NCI-H748 (cell line): Measurements from ENCODE around the gene FRAS1.
"Not testable (repeated sequence)": the region's sequence is repeated elsewhere in the genome, so short reads cannot be mapped to it uniquely, and the experiment has no call there.

Experiments
- DNase-seq: peaks from one replicate; lab custom pipeline; 2025; ENCODE audit not compliant: unreplicated experiment; lab: John Stamatoyannopoulos, UW

The FRAS1 gene

DNA sequence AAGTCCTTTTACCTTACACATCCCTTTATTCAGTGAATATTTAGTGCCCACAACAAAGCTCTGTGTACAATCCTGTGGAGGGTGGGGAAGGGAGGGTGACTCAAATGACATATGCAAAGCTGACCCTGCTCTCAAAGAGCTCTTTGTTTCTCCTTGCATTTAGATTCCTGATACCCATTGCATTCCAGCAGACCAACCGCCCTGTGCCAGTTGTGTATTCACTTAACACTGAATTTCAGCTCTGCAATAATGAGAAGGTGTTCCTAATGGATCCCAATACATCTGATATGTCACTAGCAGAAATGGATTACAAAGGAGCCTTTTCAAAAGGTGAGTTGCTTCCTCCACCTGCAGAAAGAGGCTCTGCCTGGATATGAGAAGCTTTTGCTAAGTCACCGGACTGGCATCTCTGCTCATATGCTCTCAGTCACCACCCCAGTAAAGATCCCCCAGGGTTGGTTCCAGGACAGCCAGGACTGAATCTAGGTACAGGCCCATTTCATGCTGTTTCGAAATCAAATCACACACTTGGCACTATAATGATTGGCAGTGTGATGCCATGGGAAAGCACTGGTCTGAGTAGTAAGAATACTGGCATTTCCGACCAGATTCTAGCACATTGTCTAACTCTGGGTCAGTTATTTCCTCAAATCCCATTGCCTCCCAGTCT lies 477.3 kb downstream of the FRAS1 start:
- DNase-seq, result no peak

DNA sequence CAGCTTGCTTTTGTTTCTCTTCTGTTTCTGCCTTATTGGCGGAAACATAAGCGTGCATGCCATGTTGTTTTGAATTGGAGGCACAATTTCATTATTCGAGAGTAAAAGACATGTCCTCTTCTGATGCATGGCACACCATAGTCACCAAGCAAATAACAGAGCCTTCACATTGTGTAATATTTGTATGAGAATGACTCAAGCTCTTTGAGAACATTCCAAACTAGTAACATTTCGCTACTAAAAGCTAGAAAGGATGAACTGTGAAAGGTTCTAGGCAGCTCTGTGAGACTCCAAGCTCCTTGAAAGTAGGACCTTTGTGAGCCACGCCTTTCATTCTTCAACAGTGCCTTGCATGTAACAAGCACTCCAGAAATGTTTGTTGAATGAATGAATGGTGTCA lies 485.2 kb downstream of the FRAS1 start:
- DNase-seq, result no peak

DNA sequence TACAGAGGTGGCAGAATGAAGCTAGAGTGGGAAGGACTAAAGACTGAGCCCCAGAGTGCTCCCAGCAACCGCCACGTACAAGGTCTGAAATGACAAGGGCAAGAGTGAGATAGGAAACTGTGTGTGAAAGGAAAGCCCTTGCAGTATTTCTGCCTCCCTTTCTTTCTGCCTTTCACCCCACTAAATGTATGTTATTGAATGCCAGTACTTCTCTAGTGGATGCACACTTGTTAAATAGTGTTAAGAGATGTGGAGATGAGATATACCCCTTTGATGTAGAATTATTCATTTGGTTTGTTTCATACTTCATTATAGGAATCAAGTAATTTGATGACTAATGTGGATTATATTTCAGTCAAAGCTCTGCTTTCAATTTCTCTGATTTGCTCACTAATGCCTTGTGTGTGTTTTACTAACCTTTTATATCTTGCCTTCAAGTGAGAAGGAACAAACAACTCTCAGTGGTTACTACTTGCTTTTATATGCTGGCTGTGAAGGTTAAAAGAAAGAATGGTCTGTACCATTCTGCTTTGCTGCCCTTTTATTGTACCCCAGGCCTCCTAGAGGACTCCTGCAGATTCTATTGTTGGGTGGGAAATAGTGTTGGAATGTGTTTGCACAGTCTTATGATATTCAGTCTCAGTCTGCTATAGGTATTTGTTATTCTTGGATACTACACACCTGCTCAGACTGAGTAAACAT lies 486.5 kb downstream of the FRAS1 start:
- no peak for DNase-seq

DNA sequence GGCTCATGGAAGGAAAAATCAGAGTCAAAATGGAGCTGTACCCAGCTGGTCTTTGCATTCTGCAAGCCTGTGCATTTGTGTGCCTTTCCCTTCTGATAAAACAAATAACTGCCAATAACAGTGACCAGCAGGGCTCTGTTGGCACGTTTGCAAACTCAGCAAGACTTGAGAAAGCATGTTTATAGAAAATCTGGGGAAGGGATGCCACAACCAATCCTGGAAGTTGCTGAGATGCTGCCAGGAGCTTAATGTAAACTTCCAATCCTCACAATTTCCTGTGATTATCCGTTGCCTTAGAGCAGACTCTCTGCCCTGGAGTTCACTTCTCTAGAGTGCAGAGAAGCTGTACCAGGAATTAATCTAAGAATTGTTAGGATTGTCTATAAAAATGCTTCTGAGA lies 487.6 kb downstream of the FRAS1 start:
- DNase-seq, result no peak

DNA sequence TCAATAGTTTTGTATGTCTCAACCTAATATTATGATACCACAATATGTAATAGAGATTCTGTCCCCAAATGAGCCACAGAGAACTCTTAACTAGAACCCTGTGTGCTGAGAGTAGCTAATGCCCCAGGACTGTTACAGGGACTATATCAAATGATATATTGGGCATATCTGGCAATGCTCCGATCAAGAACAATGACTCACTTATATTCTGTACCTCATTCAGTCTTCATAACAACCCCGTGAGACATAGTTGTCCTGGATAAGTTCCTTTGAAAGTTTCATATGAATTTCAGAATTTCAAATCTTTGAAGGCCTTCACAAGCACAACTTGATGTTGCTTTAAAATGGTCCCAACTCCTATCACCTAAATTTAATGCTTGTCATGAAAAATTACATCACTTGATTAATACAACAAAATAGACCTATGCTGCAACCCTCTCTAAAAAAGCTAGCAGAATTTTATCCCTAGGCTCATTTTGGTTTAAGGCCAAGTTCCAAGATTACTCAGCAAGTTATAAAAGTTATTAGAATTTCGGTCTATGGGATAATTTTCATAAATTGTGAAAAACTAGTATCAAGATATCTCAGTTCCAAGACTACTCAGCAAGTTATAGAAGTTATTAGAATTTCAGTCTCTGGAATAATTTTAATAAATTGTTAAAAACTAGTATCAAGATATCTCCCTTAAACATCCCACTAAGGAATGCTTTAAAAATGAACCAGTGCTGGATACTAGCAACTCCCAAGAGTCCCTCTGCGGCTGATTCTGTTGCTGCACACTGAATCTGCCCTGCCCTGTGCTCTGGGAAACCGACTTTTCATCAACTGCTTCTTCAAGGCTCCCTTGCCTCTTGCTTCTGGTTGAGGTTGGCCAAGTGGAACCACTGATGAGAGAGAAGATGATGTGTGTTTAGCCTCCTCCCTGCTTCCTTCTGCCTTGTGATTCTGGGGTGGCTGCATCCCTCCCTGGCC lies 488.4 kb downstream of the FRAS1 start:
- DNase-seq, result no peak

DNA sequence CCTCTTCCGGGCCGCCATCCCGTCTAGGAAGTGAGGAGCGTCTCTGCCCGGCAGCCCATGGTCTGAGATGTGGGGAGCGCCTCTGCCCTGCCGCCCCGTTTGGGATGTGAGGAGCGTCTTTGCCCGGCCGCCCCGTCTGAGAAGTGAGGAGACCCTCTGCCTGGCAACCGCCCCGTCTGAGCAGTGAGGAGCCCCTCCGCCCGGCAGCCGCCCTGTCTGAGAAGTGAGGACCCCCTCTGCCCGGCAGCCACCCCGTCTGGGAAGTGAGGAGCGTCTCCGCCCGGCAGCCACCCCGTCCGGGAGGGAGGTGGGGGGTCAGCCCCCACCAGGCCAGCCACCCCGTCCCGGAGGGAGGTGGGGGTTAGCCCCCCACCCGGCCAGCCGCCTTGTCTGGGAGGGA lies 490.8 kb downstream of the FRAS1 start:
- not testable (repeated sequence) for DNase-seq

DNA sequence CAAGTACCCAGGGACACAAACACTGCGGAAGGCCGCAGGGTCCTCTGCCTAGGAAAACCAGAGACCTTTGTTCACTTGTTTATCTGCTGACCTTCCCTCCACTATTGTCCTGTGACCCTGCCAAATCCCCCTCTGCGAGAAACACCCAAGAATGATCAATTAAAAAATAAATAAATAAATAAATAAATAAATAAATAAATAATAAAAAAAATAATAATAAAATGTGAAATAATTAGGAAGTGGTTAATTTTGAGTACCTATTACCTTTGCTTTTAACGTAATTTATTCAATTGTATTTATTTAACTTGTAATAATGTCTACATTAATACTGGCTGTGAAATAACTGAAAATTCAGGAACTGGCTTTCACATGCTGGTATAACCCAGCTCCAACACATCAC lies 491.8 kb downstream of the FRAS1 start:
- DNase-seq, result not testable (repeated sequence)

DNA sequence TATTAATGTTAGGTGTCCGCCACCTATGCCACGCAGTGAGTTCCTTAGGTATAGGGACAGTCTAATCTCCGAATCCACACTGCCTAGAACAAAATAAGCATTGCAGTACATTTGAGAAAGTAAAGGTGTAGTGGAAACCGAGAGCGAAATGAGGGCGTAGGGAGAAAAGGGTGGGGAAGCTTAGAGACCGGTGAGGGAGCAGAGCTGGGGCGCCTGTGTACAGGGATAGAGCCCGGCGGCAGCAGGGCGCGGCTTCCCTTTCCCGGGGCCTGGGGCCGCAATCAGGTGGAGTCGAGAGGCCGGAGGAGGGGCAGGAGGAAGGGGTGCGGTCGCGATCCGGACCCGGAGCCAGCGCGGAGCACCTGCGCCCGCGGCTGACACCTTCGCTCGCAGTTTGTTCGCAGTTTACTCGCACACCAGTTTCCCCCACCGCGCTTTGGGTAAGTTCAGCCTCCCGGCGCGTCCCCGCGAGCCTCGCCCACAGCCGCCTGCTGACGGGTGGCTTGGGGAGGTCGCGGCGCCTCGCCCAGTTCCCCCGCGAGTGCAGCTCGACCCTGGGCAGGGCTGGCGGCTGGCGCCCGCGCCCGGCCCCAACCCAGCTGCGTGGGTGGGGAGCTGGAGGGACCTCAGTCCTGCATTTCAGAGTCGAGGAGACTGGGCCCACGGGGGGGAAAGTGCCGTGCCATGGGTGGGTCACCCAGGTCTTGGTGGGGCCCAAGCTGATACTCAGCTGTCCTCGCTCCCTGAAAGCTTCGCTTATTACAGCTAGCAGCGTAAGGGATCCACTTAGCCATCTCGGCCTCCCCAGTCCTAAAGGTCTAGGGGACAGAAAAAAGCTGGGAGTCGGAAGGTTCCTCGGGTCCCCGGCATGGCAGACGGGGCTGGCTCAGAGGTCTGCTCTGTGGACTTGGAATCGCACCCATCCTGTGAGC lies 494.6 kb downstream of the FRAS1 start, which contains the start of gene ANXA3:
ANXA3 (plus strand) TSS at position 351 of the 932 bp plus-strand sequence. CDS start 2,704 bp downstream, outside the sequence.
- peak; percentile 72 for DNase-seq

DNA sequence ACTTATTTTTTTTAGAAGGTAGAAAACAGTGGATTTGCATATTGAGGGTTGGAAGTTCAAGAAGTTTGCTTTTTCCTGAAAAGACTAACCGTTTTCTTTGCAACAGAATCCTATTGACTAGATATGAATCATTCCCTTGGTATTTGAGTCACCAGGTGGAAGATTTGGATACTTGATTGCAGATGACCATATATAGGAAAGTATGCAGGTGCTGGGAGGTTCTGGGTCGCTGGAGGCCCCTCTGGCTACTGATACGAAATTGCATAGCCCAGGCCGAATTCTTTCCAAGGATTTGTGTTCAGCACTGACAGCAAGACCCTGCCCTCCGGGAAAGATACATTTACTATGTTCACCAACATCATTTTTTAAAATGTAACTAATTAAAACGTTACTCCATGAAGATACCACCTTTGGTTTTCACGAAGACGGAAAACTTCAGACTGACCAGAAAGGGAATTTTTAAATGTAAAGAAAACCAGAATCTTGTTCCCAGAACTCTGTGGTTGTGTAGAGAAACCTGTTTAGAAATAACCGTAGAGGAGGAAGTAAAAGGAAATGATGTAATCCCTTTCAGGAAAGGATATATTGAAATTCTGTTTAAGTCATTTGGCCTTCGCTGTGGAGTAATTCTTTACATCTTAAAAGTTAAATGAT lies 495.4 kb downstream of the FRAS1 start:
- no peak for DNase-seq

DNA sequence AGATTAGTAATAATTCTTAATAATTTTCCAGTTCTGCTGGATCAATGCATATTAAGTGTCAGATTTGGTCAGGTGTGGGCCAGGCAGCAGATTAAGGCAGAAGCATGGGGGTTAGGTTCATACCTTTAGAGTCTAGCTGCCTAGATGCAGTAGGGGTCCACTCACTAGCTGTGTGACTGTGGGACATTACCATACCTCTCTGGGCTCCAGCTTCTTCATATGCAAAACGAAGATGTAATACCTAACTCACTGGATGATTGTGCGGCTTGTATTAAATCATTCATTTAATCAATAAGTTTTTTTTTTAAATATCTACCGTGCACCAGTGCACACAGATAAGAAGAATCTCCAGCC lies 495.9 kb downstream of the FRAS1 start:
- no peak for DNase-seq

DNA sequence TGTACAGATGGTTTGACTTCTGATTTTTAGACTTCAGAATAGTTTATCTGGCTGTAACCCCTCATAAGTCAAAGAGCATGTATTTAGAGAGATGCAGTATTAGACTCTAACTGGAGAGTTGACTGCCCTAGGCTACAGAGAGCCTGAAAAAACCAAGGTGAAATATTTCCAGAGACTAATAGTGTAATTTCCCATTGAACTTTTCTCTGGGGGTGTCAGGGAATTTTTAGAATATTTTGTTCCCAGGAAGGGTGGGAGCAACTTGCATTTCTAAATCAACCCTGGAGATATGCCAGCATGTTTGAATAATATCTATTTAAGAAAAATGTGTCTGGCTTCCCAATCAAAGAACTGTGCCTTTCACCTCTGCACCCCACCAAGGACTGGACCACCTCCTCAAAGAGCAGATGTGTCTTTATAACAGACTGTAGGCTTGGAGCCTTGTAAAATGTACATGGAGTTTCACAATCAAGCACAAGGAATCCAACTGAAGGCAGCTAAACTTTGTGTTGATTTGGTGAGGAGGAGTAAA lies 496.5 kb downstream of the FRAS1 start:
- DNase-seq, result no peak

DNA sequence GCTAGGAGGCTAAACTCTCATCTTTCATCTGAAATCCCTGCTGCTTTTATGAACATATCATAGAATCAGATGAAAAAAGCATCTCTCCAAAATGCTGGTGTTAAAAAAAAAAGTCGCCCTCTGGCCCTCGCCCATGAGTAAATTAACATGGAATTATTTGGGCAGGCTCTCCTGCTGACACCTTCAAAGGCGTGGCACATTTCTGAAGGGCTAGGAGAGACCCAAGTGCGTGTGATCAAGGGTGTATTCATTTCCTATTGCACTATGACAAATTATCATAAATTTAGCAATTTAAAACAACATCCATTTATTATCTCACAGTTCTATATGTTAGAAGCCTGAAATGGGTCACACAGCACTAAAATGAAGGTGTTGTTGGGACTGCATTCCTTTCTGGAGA lies 499.5 kb downstream of the FRAS1 start:
- DNase-seq, result no peak

DNA sequence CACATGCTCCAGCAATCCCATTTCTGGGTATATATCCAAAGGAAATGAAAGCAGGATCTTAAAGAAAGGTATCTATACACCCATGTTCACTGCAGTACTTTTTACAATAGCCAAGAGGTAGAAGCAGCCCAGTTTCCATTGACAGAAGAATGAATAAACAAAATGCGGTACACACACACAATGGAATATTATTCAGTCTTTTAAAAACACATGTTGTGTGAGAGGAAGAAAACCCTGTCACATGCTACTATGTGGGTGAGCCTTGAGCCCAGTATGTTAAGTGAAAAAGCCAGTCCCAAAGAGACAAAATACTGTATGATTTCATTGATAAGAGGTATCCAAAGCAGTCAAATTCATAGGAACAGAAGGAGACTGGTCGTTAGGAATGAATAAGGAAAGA lies 500.7 kb downstream of the FRAS1 start:
- DNase-seq, result no peak

DNA sequence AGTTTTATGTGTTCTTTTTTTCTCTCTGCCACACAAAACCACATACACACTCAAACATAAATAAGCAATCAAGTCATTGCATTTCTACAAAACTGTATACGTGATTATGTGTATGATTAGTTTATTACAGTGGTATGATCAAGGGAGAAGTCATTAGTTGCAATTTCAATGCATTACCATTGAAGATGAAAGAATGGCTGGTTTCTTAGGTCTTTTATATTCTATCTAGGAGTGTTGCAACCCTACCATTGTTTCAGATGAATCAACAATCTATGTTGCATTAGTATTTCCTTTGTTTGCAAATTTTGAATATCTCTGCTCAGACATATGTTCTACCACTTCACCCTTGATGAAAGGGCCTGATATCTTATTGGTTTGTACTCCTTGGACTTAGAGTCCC lies 501.3 kb downstream of the FRAS1 start:
- no peak for DNase-seq

DNA sequence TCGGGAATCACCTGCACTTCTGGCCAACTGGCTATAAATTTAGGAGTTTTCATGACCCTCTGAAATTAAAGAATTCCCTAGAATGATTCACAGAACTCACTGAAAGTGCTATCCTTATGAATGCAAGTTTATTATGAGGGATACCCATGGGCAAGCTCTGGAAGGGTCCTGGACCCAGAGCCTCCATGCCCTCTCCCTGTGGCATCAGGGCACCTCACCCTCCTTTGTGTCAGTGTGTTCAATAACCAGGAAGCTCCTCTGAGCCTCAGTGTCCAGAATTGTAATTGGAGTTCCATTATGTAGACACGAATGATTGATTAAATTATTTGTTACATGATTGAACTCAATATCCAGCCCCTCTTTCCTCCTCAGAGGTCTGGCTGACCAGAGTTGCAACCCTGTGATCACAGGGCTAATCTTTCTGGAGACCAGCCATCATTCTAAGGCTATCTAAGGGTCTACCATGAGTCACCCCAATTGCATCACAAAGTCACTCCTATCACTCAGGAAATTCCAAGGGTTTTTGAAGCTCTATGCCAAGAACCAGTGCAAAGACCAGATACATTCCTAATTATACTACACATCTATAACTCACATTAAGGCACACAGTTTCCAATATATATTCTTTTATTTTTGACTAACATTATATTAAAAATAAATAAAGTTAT lies 503.3 kb downstream of the FRAS1 start:
- no peak for DNase-seq

DNA sequence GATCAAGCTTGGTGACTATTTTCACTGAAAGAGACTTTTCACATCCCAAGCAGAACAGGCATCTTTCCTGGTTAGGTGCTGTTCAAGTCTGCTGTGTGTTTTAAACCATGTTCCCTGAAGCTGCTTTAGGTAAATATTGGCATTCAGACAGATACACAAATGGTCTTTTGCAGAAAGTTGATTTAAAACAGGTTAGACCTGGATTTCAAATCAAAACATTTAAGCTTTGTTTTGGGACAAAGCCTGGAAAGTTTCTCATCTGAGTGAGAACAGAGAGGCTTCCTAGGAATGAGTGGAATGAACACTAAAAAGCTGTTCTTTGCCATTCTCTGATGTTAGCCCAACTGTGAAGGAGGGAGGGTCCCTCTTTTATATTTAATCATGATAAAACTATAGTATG lies 504.6 kb downstream of the FRAS1 start:
- DNase-seq, result no peak

DNA sequence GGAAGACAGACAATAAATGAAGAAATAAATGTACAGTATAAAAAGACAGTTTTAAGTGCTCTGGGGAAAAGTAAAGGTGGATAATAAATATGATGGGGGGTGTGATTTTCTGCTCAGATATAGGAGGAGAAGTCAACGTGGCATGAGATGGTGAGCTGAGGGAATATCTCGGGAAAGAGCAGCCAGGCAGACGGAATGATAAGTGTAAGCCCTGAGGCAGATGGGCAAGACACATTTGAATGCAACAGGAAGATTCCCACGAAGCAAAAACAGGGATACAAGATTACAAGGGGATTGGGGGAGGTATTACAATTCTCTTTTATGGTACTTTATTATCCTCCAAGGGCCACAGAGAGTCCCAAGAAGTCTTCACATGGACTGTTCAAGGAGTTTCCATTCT lies 505.6 kb downstream of the FRAS1 start:
- no peak for DNase-seq

DNA sequence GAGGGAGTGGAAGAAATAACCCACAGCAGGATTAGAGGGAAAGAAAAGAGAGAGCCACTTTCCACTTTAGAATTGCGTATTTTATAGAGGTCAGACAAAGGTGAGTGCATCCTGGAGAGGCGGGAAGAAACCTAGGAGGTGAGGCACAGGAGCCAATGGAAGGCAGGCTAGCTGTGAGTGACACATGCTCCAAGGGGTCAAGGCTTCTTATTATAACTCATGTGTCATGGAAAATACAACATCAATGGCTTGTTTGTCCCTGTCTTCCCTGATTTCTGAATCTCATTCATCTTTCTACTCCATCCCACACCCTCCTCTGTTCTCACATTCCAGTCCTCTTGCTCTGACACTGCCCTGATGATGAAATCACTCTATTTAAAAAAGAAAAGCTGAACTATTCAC lies 508.8 kb downstream of the FRAS1 start:
- no peak for DNase-seq

DNA sequence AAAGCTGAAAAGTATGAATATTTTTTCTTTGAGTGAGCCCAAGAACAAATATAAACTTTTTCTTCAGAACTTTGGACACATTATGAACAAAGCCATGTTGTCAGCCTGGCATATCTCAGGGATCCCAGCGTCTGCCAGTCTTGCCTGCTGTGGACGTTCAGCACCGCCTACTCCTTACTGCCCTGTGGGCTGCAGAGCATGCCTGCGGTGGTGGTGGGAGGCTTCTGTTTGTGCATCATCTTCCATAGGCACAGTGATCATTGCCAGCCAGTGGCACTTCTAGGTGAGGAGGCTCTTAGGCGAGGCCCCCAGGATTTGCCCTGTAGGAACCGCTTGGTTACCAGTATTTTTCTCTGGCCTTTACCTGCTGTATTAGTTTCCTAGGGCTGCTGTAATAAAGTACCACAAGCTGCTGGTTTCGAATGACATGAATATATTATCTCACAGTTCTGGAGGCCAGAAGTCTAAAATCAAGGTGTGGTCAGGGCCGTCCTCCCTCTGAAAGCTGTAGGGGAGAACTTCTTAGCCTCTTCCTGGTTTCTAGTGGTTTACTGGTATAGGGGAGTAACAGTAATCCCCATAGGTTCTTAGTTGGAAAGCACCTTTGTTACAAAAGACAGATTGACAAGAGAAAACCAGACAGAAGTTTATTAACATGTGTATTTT lies 509.8 kb downstream of the FRAS1 start:
- no peak for DNase-seq
